NCI-H1092 (cell line): ENCODE results near the gene ICAM5.
"Not testable (repeated sequence)": the region's sequence is repeated elsewhere in the genome, so short reads cannot be mapped to it uniquely, and the experiment has no call there.

Source experiments
- DNase-seq: peaks from one replicate; lab custom pipeline; 2025; lab: John Stamatoyannopoulos, UW

The ICAM5 gene, protein sequence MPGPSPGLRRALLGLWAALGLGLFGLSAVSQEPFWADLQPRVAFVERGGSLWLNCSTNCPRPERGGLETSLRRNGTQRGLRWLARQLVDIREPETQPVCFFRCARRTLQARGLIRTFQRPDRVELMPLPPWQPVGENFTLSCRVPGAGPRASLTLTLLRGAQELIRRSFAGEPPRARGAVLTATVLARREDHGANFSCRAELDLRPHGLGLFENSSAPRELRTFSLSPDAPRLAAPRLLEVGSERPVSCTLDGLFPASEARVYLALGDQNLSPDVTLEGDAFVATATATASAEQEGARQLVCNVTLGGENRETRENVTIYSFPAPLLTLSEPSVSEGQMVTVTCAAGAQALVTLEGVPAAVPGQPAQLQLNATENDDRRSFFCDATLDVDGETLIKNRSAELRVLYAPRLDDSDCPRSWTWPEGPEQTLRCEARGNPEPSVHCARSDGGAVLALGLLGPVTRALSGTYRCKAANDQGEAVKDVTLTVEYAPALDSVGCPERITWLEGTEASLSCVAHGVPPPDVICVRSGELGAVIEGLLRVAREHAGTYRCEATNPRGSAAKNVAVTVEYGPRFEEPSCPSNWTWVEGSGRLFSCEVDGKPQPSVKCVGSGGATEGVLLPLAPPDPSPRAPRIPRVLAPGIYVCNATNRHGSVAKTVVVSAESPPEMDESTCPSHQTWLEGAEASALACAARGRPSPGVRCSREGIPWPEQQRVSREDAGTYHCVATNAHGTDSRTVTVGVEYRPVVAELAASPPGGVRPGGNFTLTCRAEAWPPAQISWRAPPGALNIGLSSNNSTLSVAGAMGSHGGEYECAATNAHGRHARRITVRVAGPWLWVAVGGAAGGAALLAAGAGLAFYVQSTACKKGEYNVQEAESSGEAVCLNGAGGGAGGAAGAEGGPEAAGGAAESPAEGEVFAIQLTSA

DNA sequence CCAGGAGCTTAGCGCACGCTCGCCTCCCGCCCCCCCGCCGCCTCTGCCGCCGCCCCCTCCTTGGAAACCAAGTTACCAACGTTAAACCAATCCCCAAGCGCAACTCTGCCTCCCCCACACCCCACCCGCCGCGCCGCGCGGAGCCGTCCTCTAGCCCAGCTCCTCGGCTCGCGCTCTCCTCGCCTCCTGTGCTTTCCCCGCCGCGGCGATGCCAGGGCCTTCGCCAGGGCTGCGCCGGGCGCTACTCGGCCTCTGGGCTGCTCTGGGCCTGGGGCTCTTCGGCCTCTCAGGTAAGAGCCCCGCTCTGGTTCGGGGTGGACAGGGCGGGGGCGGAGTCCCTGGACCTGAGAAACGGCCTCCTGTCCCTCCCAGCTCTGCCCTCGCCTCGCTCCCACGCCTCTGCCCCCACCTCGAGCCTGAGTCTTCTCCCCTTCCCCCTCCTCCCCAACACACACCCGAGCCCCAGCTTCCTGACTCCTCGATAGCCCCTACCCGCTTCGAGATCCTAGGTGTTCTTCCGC, at the start of gene ICAM5:
Gene ICAM5 (plus strand): TSS at position 117 of the 521 bp plus-strand sequence. CDS start 92 bp downstream, at position 209.
- no peak for DNase-seq

GRCh38 chr19:10241826-10242449, 47.8 kb upstream of the ICAM5 start:
- not testable (repeated sequence) for DNase-seq

DNA sequence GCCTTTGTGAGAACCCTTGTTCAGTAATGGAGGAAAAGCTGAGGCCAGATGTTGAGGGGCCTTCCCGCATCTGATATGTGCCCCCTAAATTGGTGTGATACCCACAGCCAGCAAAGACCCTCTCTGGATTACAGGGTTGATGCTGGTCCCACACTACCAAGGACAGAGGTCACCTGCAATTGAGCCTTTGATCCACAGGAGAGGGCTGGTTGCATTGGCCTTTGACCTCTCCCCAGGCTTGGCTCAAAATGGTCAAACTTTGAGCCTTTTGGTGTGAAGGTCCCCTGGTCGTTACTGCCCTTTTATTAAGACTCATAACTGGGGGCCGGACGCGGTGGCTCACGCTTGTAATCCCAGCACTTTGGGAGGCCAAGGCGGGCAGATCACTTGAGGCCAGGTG, 46.1 kb upstream of the ICAM5 start:
- no peak for DNase-seq

- no peak for DNase-seq
Measured at GRCh38 chr19:10245189-10245939, 44.4 kb upstream of the ICAM5 start.

- no peak for DNase-seq
Measured at GRCh38 chr19:10246511-10246910, 43.2 kb upstream of the ICAM5 start.

DNA sequence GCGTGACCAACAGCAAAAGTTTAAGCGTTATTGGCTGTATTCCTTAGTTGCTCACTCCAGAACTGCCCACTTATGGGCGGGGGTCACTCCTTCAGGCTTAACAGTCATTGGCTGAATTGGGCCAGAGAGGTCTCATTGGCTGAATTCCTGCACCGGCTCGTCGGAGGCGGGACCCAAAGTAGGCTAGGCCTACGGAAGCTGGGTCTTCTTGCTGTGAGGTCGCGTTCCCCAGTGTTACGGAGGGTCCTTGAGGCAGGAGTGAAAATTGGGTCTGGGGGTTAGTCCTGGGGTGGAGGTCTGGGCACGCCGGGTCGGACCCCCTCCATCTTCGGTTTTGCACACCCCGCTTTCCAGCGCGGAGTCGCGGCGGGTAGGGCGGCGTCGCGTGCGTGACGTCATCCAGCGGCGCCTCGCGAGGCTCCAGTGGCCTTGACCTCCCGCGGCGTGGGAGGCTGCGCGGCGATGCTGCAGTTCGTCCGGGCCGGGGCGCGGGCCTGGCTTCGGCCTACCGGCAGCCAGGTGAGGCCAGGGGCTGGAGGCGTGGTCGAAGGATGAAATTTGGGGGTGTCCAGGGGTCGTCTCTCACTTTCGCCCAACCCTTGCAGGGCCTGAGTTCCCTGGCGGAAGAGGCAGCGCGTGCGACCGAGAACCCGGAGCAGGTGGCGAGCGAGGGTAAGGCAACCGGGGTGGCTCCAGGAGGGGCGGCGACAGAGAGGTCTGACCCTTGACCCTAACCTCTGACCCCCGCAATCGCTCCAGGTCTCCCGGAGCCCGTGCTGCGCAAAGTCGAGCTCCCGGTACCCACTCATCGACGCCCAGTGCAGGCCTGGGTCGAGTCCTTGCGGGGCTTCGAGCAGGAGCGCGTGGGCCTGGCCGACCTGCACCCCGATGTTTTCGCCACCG, 37.7 kb upstream of the ICAM5 start, which contains the start of gene MRPL4:
Gene MRPL4 (plus strand): TSS at position 423 of the 903 bp plus-strand sequence. CDS start 40 bp downstream, at position 463.
- peak; percentile 99 for DNase-seq

DNA sequence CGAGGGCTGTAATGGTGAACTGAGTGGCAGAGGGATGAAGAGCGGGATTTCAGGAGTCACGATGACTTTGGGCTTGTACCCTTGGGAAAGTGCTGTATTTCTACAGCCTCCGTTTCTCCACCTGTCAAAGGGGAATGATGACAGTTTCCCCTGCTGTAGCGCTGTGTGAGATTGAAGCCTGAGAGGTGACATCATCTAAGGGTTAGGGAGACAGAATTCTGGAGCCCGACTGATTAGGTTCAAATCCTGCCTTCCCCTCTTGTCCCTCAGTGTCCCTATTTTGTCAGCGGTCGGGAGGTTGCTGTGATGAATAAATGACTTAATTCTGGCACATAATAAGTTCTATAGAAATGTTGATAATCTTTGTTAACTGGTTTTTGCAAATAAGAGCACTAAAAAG, 37.0 kb upstream of the ICAM5 start:
- no peak for DNase-seq

DNA sequence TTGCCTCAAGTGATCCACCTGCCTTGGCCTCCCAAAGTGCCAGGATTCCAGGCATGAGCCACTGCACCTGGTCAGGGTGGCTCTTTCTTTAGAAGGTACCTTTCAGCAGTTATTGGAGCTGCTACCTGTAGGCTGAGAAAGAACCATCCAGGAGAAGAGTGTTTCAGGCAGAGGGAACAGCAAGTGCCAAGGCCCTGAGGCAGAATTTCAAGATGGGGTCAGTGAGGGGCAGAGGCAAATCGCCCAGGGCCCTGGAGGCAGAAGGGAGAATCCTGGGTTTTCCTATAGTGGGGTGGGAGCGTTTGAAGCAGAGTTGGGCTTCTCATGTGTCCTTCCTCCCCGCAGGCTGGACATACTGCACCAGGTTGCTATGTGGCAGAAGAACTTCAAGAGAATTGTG, 35.5 kb upstream of the ICAM5 start:
- no peak for DNase-seq

GRCh38 chr19:10255358-10255757, 34.4 kb upstream of the ICAM5 start:
- DNase-seq: no peak

GRCh38 chr19:10256551-10256950, 33.2 kb upstream of the ICAM5 start:
- no peak for DNase-seq

DNA sequence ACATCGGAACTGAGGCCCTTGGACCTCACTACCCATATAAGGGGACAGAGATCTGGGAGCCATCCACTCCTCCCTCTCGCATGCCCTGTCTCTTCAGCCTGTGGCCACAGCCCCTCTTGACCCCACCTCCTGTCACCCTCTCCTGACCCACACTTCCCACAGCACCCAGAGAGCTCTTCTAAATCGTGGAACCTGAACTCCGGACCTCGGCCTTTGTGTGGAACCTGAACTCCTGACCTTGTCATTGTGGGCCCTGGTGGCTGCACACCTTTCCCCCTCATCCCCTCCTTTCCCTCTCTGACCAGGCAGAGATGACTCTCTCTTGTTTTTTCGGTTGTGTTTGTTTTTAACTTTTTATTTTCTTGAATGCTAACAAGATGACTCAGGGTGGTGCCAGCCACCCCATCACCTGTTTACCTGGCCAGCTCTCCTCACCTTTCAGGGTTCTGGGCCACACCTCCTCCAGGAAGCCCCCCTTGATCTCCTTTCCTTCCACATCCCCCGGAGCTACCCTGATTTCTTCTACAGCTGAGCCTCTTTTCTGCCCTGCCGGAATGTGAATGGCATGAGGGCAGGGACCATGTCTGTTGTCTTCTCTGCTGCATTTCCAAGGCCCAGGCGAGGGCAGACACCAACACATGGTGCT, 32.7 kb upstream of the ICAM5 start:
- DNase-seq: no peak

DNA sequence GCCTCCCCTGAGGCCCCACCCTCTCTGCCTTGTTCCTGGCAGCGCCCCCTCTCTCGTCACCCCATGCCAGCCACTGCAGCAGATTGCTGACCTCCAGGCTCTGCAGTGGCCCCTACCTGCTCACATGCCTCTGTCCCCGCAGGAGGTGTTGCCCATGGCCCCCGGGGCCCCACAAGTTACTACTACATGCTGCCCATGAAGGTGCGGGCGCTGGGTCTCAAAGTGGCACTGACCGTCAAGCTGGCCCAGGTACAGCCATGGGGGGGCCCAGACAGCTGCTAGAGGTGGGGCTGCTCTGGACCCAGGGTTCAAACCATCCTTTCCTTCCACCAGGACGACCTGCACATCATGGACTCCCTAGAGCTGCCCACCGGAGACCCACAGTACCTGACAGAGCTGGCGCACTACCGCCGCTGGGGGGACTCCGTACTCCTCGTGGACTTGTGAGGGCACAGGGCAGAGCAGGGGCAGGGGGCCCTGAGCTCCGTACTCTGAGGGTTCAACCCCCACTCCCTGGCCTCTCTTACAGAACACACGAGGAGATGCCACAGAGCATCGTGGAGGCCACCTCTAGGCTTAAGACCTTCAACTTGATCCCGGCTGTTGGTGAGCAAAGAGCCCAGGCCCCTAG, 31.6 kb upstream of the ICAM5 start:
- no peak for DNase-seq

- peak; percentile 72 for DNase-seq
Measured at GRCh38 chr19:10259162-10259905, 30.4 kb upstream of the ICAM5 start.

DNA sequence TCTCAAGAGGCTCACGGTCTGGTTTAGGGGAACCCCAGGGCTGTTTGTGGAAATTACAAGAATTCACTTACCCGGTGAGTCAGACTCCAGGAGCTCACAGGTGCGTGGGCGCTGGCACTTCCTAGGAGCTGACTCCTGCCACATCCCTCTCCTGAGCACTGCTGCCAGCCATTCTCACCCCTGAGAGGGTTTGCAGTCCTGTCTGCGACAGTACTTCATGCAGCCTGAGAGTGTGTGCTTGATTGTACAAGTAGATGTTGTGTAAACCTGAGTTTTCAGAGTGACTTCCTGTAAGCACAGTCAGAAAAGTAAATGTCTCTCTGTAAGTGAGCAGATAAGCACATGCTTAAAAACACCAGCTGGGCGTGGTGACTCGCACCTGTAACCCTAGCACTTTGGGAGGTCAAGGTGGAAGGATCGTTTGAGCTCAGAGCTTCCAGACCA, 29.6 kb upstream of the ICAM5 start:
- no peak for DNase-seq

DNA sequence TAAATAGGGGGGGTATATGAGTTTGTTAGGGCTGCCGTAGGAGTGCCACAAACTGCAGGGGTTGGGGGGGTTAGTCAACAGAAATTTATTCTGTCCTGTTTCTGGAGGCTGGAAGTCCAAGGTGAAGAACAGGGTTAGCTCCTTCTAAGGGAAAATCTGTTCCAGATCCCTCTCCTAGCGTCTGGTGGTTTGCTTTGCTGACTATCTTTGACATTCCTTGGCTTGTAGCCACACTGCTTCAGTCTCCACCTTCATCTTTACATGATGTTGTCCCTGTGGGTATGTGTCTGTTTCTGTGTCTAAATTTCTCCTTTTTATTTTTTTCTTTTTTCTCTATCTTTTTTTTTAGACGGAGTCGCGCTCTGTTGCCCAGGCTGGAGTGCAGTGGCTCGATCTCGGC, 27.0 kb upstream of the ICAM5 start:
- DNase-seq: no peak

DNA sequence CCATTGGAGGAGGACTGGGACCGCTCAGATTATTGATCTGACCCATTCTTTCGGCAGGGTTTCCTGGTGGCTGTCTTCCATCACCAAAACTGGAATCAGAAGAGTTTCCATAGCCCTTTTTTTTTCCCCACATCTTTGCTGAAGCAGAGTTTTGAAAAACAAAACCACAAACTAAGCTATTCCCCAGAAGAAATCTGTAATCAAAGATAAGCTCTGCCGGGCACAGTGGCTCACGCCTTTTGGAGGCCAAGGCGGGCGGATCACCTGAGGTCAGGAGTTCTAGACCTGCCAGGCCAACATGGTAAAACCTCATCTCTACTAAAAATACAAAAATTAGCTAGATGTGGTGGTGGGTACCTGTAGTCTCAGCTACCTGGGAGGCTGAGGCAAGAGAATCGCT, 23.0 kb upstream of the ICAM5 start:
- DNase-seq: no peak

DNA sequence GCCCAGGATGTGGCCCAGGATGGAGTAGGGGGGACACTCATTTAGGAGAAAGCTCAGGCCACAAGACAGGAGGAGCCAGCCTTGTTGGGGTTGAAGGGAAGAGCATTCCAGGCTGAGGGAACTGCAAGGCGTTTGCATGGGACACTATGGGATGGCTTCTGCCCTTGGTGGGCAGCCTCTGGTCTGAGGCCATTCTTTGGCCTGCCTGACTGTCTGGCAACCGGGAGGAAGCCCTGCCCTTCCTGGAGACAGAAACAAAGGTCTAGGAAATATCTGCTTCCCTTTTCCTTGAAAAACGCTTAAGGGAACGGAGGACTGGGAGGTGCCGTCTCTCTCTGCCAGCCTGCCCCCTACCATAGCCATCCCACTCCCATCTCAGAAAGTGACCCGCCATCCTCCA, 21.7 kb upstream of the ICAM5 start:
- no peak for DNase-seq

GRCh38 chr19:10269333-10270179, 20.2 kb upstream of the ICAM5 start:
- DNase-seq: peak; percentile 32
